Upper lobe of right lung (tissue), 1 donor: ENCODE measurements around the gene PACRG. TPM values are rescaled to one million over a fixed set of nuclear protein-coding genes. Genes with fewer than 3 reads are reported as not detected.

ENCODE experiments used
- ATAC-seq: fragments of 200-7000 bp; cut with Tn5 transposase; one replicate; pipeline ENCODE4 v1.9.1; 2020; ENCODE audit warnings: mild to moderate bottlenecking, moderate library complexity
- DNase-seq: peaks from one replicate; pipeline ENCODE4 v3.0.0-alpha.2; 2020
- H3K27ac ChIP-seq: fragments of 200-600 bp; one replicate; pipeline ENCODE4 v1.8.0; 2022
- H3K27me3 ChIP-seq: fragments of 200-600 bp; one replicate; pipeline ENCODE4 v1.8.0; 2022; ENCODE audit warnings: mild to moderate bottlenecking
- H3K36me3 ChIP-seq: fragments of 200-600 bp; one replicate; pipeline ENCODE4 v1.8.0; 2022
- H3K4me1 ChIP-seq: fragments of 200-600 bp; one replicate; pipeline ENCODE4 v1.8.0; 2022
- H3K4me3 ChIP-seq: fragments of 200-600 bp; one replicate; pipeline ENCODE4 v1.8.0; 2022; ENCODE audit warnings: mild to moderate bottlenecking
- H3K9me3 ChIP-seq: fragments of 200-600 bp; one replicate; pipeline ENCODE4 v1.8.0; 2022
- intact Hi-C: fragments of 100-400 bp; cut with DNase I; formaldehyde crosslinking; loops from one replicate; pipeline ENCODE4 v1.11.0; 2022
- total RNA-seq: library from RNA; stranded (reverse); fragmentation: NEBNext Ultra II Directional; extraction: Animal tissue kit (Norgen Biotek cat#: 25700); gene quantifications from one replicate; pipeline ENCODE4 v1.2.1, GENCODE V29; 2021
- TF ChIP-seq, protein P1 (sequence below): fragments of 200-600 bp; IDR thresholded peaks from one replicate; pipeline ENCODE4 v1.8.0; 2022; ENCODE audit warnings: antibody characterized with exemption
- donor health status: DM: no; HTN: yes; CAD: no; lungs with severe emphysema.

The PACRG gene
- total RNA-seq, 1 donor from 2014 or later: 1.5 TPM

DNA sequence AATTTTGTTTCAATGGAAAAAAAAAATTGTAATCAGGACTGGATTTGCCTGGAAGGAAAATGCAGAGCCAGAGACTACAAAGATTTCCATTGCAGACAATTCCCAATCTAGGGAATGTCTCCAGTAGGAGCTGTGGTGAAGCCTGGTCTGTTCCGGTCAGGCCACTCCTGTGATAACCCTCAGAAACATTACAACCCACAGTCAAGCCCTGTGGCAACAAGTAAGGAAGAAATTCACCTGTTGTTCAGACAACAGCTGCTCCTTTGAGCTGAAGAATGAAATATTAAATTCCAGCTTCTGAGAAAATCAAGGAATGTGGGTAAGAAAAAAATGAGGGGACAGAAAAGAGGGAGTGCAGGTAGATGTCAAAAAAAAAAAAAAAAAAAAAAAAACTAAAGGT lies 8.2 kb upstream of the PACRG start:
- DNase-seq: no peak
- Histone ChIP-seq H3K4me1 (no peaks in the 10 kb centered on the region), H3K9me3 (no peaks in the 10 kb centered on the region), H3K27me3 (no peaks in the 10 kb centered on the region), H3K27ac (no peak overlapping the region), H3K36me3 (no peaks in the 10 kb centered on the region), H3K4me3 (no peak overlapping the region)
- intact Hi-C loops: no loop called here
- TF ChIP-seq, protein P1, sequence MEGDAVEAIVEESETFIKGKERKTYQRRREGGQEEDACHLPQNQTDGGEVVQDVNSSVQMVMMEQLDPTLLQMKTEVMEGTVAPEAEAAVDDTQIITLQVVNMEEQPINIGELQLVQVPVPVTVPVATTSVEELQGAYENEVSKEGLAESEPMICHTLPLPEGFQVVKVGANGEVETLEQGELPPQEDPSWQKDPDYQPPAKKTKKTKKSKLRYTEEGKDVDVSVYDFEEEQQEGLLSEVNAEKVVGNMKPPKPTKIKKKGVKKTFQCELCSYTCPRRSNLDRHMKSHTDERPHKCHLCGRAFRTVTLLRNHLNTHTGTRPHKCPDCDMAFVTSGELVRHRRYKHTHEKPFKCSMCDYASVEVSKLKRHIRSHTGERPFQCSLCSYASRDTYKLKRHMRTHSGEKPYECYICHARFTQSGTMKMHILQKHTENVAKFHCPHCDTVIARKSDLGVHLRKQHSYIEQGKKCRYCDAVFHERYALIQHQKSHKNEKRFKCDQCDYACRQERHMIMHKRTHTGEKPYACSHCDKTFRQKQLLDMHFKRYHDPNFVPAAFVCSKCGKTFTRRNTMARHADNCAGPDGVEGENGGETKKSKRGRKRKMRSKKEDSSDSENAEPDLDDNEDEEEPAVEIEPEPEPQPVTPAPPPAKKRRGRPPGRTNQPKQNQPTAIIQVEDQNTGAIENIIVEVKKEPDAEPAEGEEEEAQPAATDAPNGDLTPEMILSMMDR: no peak
- no peak for ATAC-seq

GRCh38 chr6:162721404-162721687 lies 6.4 kb upstream of the PACRG start:
- Histone ChIP-seq H3K27me3 (no peaks in the 10 kb centered on the region), H3K4me1 (no peaks in the 10 kb centered on the region), H3K4me3 (no peak overlapping the region), H3K27ac (no peak overlapping the region), H3K36me3 (no peaks in the 10 kb centered on the region), H3K9me3 (no peaks in the 10 kb centered on the region)
- TF ChIP-seq, protein P1: no peak
- DNase-seq (no peak), ATAC-seq (no peak)
- intact Hi-C loops: no loop called here

GRCh38 chr6:162722226-162722625 lies 5.5 kb upstream of the PACRG start:
- TF ChIP-seq, protein P1: no peak
- intact Hi-C loops: no loop called here
- no peaks in the 10 kb centered on the region for H3K36me3 ChIP-seq
- no peak overlapping the region for H3K27ac ChIP-seq
- H3K27me3 ChIP-seq: no peaks in the 10 kb centered on the region
- DNase-seq (no peak), ATAC-seq (no peak)
- no peaks in the 10 kb centered on the region for H3K4me1 ChIP-seq
- no peak overlapping the region for H3K4me3 ChIP-seq
- no peaks in the 10 kb centered on the region for H3K9me3 ChIP-seq

DNA sequence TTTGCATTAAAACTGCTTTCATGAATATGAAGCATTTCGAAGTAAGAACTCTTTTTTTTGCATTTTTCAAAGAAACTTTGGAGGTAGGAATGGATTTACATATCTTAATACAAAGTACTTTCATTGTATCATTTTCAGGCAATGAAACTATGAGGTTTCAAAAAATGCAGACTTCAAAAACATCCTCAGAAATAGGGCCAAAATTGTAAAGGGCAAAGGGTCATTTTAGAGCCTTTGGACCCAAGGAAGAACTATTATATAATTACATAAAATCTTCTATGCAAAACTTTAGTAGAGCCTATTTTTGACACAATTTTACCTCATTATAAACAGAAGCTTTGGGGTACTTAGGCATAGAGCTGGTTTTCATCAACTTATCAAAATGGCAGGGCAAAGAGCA lies 5.1 kb upstream of the PACRG start:
- Histone ChIP-seq H3K9me3 (no peaks in the 10 kb centered on the region), H3K4me3 (no peak overlapping the region), H3K27me3 (no peaks in the 10 kb centered on the region), H3K36me3 (no peaks in the 10 kb centered on the region), H3K27ac (no peak overlapping the region), H3K4me1 (no peaks in the 10 kb centered on the region)
- TF ChIP-seq, protein P1: no peak
- DNase-seq: no peak
- intact Hi-C loops: no loop called here
- no peak for ATAC-seq

- H3K27ac ChIP-seq: peak overlapping the region; percentile 88
- no peaks in the 10 kb centered on the region for H3K36me3 ChIP-seq
- intact Hi-C loops: no loop called here
- H3K9me3 ChIP-seq: no peaks in the 10 kb centered on the region
- DNase-seq: no peak
- H3K4me3 ChIP-seq: peak overlapping the region; percentile 87
- H3K27me3 ChIP-seq: no peaks in the 10 kb centered on the region
- H3K4me1 ChIP-seq: no peaks in the 10 kb centered on the region
- TF ChIP-seq, protein P1: no peak
- ATAC-seq: peak; percentile 2
Measured at GRCh38 chr6:162726947-162727321, 840 bp upstream of the PACRG start.

DNA sequence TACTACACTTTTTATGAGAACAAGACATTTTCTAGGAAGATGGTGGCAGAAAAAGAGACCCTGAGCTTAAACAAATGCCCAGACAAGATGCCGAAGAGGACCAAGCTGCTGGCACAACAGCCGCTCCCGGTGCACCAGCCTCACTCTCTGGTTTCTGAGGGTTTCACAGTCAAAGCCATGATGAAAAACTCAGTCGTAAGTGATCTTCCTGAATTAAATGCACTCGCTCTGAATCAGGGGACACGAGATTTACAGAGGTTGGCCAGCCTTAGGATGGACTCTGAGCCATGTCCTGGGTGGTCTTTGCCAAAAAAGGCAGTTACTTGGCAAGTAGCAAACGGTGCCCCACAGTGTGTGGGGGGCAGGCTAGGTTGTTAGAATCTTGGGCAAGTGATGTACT lies 423 bp downstream of the PACRG start:
- no peaks in the 10 kb centered on the region for H3K9me3 ChIP-seq
- no peak for ATAC-seq
- DNase-seq: no peak
- no peaks in the 10 kb centered on the region for H3K36me3 ChIP-seq
- H3K27ac ChIP-seq: peak overlapping the region; percentile 88
- TF ChIP-seq, protein P1: no peak
- H3K27me3 ChIP-seq: no peaks in the 10 kb centered on the region
- intact Hi-C loops: no loop called here
- no peaks in the 10 kb centered on the region for H3K4me1 ChIP-seq
- H3K4me3 ChIP-seq: peak overlapping the region; percentile 87
